DMS 273 (cell line): Measurements from ENCODE around the gene VEGFA.

Experiments used
- DNase-seq: peaks from one replicate; lab custom pipeline; 2025; ENCODE audit not compliant: unreplicated experiment; lab: John Stamatoyannopoulos, UW

VEGFA gene

GRCh38 chr6:43771858-43772680 lies 2.1 kb downstream of the VEGFA start:
- DNase-seq: peak; percentile 90

GRCh38 chr6:43772681-43773049 lies 2.7 kb downstream of the VEGFA start:
- DNase-seq: no peak

- peak; percentile 86 for DNase-seq
Measured at GRCh38 chr6:43773050-43773979, 3.3 kb downstream of the VEGFA start.

- no peak for DNase-seq
Measured at GRCh38 chr6:43773980-43774775, 4.2 kb downstream of the VEGFA start.

GRCh38 chr6:43774776-43775534 lies 4.9 kb downstream of the VEGFA start:
- peak; percentile 80 for DNase-seq

- no peak for DNase-seq
Measured at GRCh38 chr6:43775535-43775885, 5.5 kb downstream of the VEGFA start.

- DNase-seq: no peak
Measured at GRCh38 chr6:43776115-43776798, 6.2 kb downstream of the VEGFA start.

GRCh38 chr6:43776799-43777776 lies 7.1 kb downstream of the VEGFA start:
- DNase-seq: no peak

- DNase-seq: no peak
Measured at GRCh38 chr6:43778131-43778855, 8.3 kb downstream of the VEGFA start.

GRCh38 chr6:43778976-43779851 lies 9.2 kb downstream of the VEGFA start:
- no peak for DNase-seq

GRCh38 chr6:43779852-43780236 lies 9.8 kb downstream of the VEGFA start:
- peak; percentile 33 for DNase-seq

- no peak for DNase-seq
Measured at GRCh38 chr6:43780293-43780692, 10.3 kb downstream of the VEGFA start.

- no peak for DNase-seq
Measured at GRCh38 chr6:43780941-43781928, 11.2 kb downstream of the VEGFA start.

GRCh38 chr6:43781941-43782704 lies 12.1 kb downstream of the VEGFA start:
- DNase-seq: no peak

- DNase-seq: no peak
Measured at GRCh38 chr6:43782764-43783513, 12.9 kb downstream of the VEGFA start.
